Endodermal cell (in vitro differentiated cells): ENCODE results near the gene PLCXD3. TPM values are rescaled to one million over a fixed set of nuclear protein-coding genes. Genes with fewer than 3 reads are reported as not detected.

Source experiments
- DNase-seq: peaks from one replicate; pipeline ENCODE4 v3.0.0-alpha.2; 2017
- H3K27ac ChIP-seq: 2 replicates; pipeline ENCODE4 v1.5.1; 2013; ENCODE audit warnings: mild to moderate bottlenecking, low read depth, low read length, moderate library complexity
- H3K27me3 ChIP-seq: 2 replicates; pipeline ENCODE4 v1.6.1; 2013; ENCODE audit warnings: mild to moderate bottlenecking, low read length, moderate library complexity; ENCODE audit not compliant: insufficient read depth, control insufficient read depth, poor library complexity, severe bottlenecking
- H3K36me3 ChIP-seq: 2 replicates; pipeline ENCODE4 v1.7.0; 2013; ENCODE audit warnings: mild to moderate bottlenecking, low read length, moderate library complexity; ENCODE audit not compliant: control insufficient read depth, insufficient read depth
- H3K4me1 ChIP-seq: one replicate; pipeline ENCODE4 v1.7.0; 2013; ENCODE audit warnings: low read length; ENCODE audit not compliant: control insufficient read depth, insufficient read depth
- H3K4me3 ChIP-seq: 2 replicates; pipeline ENCODE4 v1.5.1; 2013; ENCODE audit warnings: mild to moderate bottlenecking, low read length, moderate library complexity
- H3K9ac ChIP-seq: 2 replicates; pipeline ENCODE4 v1.6.1; 2013; ENCODE audit warnings: mild to moderate bottlenecking, low read length, moderate library complexity; ENCODE audit not compliant: poor library complexity, severe bottlenecking; ENCODE audit errors: extremely low read depth
- H3K9me3 ChIP-seq: 2 replicates; pipeline ENCODE4 v1.6.1; 2013; ENCODE audit warnings: mild to moderate bottlenecking, low read length, moderate library complexity; ENCODE audit not compliant: control insufficient read depth
- H3K27ac Mint-ChIP-seq: 2 replicates; pipeline ENCODE4 v1.8.0; 2020; ENCODE audit warnings: mixed read lengths
- H3K27me3 Mint-ChIP-seq: 2 replicates; pipeline ENCODE4 v1.8.0; 2021; ENCODE audit warnings: mild to moderate bottlenecking, mixed read lengths; ENCODE audit not compliant: insufficient read depth
- H3K36me3 Mint-ChIP-seq: 2 replicates; pipeline ENCODE4 v1.8.0; 2020; ENCODE audit warnings: low read depth, mixed read lengths
- H3K4me1 Mint-ChIP-seq: 2 replicates; pipeline ENCODE4 v1.8.0; 2020; ENCODE audit warnings: mixed read lengths
- H3K4me3 Mint-ChIP-seq: 2 replicates; pipeline ENCODE4 v1.8.0; 2020; ENCODE audit warnings: mild to moderate bottlenecking, moderate library complexity, mixed read lengths
- H3K9me3 Mint-ChIP-seq: 2 replicates; pipeline ENCODE4 v1.8.0; 2020; ENCODE audit warnings: mild to moderate bottlenecking, mixed read lengths
- CTCF ChIP-seq: fragments of 200-600 bp; sonication (generic); conservative IDR thresholded peaks from 2 replicates; pipeline ENCODE4 v1.5.0; 2021; ENCODE audit warnings: antibody characterized with exemption, mild to moderate bottlenecking
- WGBS, 2 experiments: methylation state at CpG; one replicate each; pipeline versions ENCODE4 v1.1.5 to v1.1.7; 2013; ENCODE audit warnings: missing lambda C conversion rate in 2 of 2, mixed read lengths in 1 of 2; ENCODE audit not compliant: insufficient coverage in 1 of 2, insufficient read length in 1 of 2; 5-methylcytosine and 5-hydroxymethylcytosine counted together
- total RNA-seq, 2 donors: library from RNA; stranded (reverse); fragmentation: NEBNext Ultra II Directional in 1 of 2; extraction: Animal tissue kit (Norgen Biotek cat#: 25700) in 1 of 2; gene quantifications; 2 replicates in 1 of 2; 3 replicates in 1 of 2; pipeline ENCODE4 v1.2.1, GENCODE V29; 2021

PLCXD3 gene
- total RNA-seq, 2 donors from 2014 or later: 41.8 to 43.3 TPM

- Mint-ChIP-seq H3K36me3 (peaks cover 21% of the 10 kb centered on the region), H3K4me3 (no peak overlapping the region), H3K9me3 (peaks cover 17% of the 10 kb centered on the region), H3K27me3 (no peaks in the 10 kb centered on the region), H3K27ac (no peak overlapping the region), H3K4me1 (peaks cover 18% of the 10 kb centered on the region)
- no peak for DNase-seq
- Histone ChIP-seq H3K9ac (no peak overlapping the region), H3K27ac (no peak overlapping the region), H3K4me1 (no peaks in the 10 kb centered on the region), H3K9me3 (peaks cover 17% of the 10 kb centered on the region), H3K4me3 (no peak overlapping the region), H3K36me3 (peaks cover 5% of the 10 kb centered on the region), H3K27me3 (no peaks in the 10 kb centered on the region)
- 97% methylated on average over 1 of the region's 1 CpG; no CpG with 5 or more reads in 1 of the 2 experiments for WGBS, 2 experiments
- TF ChIP-seq CTCF: no peak
Measured at GRCh38 chr5:41392016-41392415, 118.4 kb downstream of the PLCXD3 start.

DNA sequence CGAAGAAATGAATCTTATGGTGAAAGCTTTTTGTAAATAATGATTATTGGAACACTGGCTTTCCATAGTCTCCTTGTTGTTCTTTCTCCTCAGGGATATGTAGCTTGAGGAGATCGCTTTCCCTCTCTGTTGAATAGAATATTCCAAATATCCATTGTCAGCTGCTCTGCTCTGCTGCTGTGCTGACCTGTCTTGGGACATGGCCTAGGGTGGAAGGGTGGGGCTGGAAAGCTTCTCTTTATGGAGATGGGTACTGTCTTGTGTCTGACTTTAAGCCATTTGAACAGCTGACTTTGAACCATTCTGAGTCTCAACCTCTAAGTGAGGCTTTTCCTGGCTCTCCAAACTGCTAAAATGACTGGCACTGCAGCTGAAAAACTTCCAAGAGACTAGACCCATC is 135.8 kb downstream of the PLCXD3 start:
- Histone ChIP-seq H3K4me3 (no peak overlapping the region), H3K36me3 (peaks cover 8% of the 10 kb centered on the region), H3K4me1 (no peaks in the 10 kb centered on the region), H3K27me3 (no peaks in the 10 kb centered on the region), H3K27ac (no peak overlapping the region), H3K9ac (no peak overlapping the region), H3K9me3 (no peaks in the 10 kb centered on the region)
- Mint-ChIP-seq H3K4me1 (peaks cover 16% of the 10 kb centered on the region), H3K27me3 (no peaks in the 10 kb centered on the region), H3K9me3 (peaks cover 2% of the 10 kb centered on the region), H3K4me3 (no peak overlapping the region), H3K36me3 (peaks cover 47% of the 10 kb centered on the region), H3K27ac (no peak overlapping the region)
- 93 to 100% methylated on average over 1 to 2 of the region's 2 CpGs for WGBS, 2 experiments
- no peak for TF ChIP-seq CTCF
- no peak for DNase-seq

- no peak overlapping the region for H3K27ac Mint-ChIP-seq
- peaks cover 2% of the 10 kb centered on the region for H3K9me3 Mint-ChIP-seq
- H3K4me3 ChIP-seq: no peak overlapping the region
- H3K27me3 ChIP-seq: no peaks in the 10 kb centered on the region
- H3K9me3 ChIP-seq: no peaks in the 10 kb centered on the region
- peaks cover 8% of the 10 kb centered on the region for H3K36me3 ChIP-seq
- no peak overlapping the region for H3K27ac ChIP-seq
- no peak for TF ChIP-seq CTCF
- no peak overlapping the region for H3K9ac ChIP-seq
- peaks cover 3% of the 10 kb centered on the region for H3K4me1 ChIP-seq
- peaks cover 24% of the 10 kb centered on the region for H3K4me1 Mint-ChIP-seq
- H3K27me3 Mint-ChIP-seq: no peaks in the 10 kb centered on the region
- peaks cover 52% of the 10 kb centered on the region for H3K36me3 Mint-ChIP-seq
- H3K4me3 Mint-ChIP-seq: no peak overlapping the region
- WGBS, 2 experiments: 94 to 100% methylated on average over 2 to 4 of the region's 5 CpGs
- no peak for DNase-seq
Measured at GRCh38 chr5:41373230-41373629, 137.2 kb downstream of the PLCXD3 start.
